Measurements from ENCODE around the gene ABCC1.

- TF ChIP-seq CTCF (IDR thresholded peaks at IDR 0.05) = no peak
- TF ChIP-seq POLR2A (IDR thresholded peaks at IDR 0.05) = no peak
- TF ChIP-seq EP300 (IDR thresholded peaks at IDR 0.05) = no peak
These were observed 60.8 kb downstream of the ABCC1 start for GRCh38 chr16:16010194-16010593.
